OCI-LY7 (cell line): ENCODE results near the gene ZFP36L1.

ENCODE experiments used
- CTCF ChIP-seq: fragments of 200-600 bp; sonication (generic); conservative IDR thresholded peaks from 2 replicates; pipeline ENCODE4 v1.5.1; 2014; ENCODE audit warnings: mild to moderate bottlenecking, antibody characterized with exemption, low read length, moderate library complexity, mixed read lengths
- EZH2phosphoT487 ChIP-seq: fragments of 200-600 bp; sonication (generic); IDR thresholded peaks from 2 replicates; pipeline ENCODE4 v1.6.1; 2018; ENCODE audit warnings: low read depth, borderline replicate concordance, mild to moderate bottlenecking, mixed run types, antibody characterized with exemption, low read length, moderate library complexity, mixed read lengths

DNA sequence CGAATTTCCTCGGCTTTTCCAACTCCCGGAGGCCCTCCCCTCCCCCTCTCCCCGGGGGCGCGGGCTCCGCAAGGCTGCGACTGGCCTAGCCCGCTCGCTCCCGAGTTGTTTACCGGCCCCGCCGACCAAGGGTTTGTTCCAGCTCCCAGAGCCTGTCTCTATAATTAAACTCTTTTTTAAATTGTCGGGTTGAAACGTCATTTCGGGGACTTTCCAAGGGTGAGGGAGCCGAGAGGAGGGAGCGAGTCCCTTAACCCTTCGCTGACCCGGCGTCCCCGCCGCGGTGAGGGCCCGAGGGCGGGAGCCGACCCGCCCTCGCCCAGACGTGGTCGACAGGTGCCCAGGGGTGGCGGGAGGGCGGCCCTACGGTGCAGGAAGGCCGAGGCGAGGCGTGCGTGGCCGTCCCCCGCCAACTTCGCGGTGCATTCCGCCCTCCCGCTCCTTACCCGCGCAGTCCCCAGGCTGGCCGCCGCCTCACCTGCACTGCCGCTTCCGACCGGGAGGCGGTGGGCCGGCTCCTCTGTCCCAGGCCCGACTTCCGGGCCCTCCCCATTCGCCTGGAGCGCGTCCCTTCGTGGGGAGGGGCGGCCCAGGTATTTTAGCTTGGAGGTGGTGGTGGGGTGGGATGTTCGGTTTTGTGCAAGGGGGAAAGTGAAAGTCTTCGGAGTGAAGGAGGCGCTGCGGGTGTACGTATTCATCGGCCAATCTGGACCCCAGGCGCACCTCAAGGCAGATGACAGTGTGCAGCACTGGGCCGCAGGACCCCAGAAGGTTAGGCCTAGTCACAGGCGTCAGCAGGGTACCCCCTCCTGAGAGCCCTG, 2.9 kb upstream of the ZFP36L1 start:
- TF ChIP-seq EZH2phosphoT487 (no peak), CTCF (peak; percentile 71)
